ENCODE data around the gene UACA. TPM values are rescaled to one million over a fixed set of nuclear protein-coding genes. Genes with fewer than 3 reads are reported as not detected.

Gene UACA
- total RNA-seq, 1 donor from 2014 or later: 35.7 TPM

DNA sequence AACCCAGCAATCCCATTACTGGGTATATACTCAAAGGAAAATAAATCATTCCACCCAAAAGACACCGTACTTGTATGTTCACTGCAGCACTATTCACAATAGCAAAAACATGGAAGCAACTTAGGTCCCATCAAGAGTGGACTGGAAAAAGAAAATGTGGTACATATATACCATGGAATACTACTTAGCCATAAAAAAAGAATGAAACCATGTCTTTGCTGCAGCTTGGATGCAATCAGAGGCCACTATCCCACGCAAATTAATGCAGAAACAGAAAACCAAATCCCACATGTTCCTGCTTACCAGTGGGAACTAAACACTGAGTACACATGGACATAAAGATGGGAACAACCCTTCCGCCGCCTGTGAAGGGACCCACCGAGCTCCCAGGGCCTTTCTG, 34.2 kb downstream of the UACA start:
- DNase-seq (no peak), ATAC-seq (no peak)
- peaks cover 10% of the 10 kb centered on the region for H3K27me3 ChIP-seq (ENCODE audit: low read depth)
- TF ChIP-seq, protein P1, sequence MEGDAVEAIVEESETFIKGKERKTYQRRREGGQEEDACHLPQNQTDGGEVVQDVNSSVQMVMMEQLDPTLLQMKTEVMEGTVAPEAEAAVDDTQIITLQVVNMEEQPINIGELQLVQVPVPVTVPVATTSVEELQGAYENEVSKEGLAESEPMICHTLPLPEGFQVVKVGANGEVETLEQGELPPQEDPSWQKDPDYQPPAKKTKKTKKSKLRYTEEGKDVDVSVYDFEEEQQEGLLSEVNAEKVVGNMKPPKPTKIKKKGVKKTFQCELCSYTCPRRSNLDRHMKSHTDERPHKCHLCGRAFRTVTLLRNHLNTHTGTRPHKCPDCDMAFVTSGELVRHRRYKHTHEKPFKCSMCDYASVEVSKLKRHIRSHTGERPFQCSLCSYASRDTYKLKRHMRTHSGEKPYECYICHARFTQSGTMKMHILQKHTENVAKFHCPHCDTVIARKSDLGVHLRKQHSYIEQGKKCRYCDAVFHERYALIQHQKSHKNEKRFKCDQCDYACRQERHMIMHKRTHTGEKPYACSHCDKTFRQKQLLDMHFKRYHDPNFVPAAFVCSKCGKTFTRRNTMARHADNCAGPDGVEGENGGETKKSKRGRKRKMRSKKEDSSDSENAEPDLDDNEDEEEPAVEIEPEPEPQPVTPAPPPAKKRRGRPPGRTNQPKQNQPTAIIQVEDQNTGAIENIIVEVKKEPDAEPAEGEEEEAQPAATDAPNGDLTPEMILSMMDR (IDR thresholded peaks at IDR 0.05): no peak
- no peak overlapping the region for H3K4me3 ChIP-seq
- no peak overlapping the region for H3K27ac ChIP-seq
- no peaks in the 10 kb centered on the region for H3K9me3 ChIP-seq
- intact Hi-C loops (cut with DNase I): no loop called here
- no peaks in the 10 kb centered on the region for H3K36me3 ChIP-seq
- H3K4me1 ChIP-seq: peaks cover 9% of the 10 kb centered on the region

DNA sequence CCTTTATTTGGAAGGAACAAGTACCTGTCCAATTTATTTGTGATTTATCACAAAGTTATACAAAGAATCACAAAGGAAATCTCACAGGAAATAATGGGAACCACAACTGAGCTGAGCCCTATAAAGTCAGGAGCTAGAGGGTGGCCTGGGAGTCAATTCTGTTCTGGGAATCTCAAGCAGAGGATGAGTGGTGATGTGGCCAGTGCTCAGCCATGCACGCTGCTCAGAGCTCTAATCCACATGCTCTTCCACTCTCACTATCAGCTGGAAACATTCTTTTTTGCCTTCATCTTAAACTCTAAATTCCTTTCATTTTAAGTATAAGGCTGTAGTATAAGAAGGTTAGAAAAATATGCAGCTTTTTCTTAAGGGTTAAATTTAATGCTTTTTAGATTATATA, 36.6 kb downstream of the UACA start:
- DNase-seq (no peak), ATAC-seq (no peak)
- no peak overlapping the region for H3K27ac ChIP-seq
- no peaks in the 10 kb centered on the region for H3K9me3 ChIP-seq
- no peaks in the 10 kb centered on the region for H3K36me3 ChIP-seq
- intact Hi-C loops (cut with DNase I): no loop called here
- peaks cover 10% of the 10 kb centered on the region for H3K27me3 ChIP-seq (ENCODE audit: low read depth)
- TF ChIP-seq, protein P1 (IDR thresholded peaks at IDR 0.05): no peak
- peaks cover 12% of the 10 kb centered on the region for H3K4me1 ChIP-seq
- no peak overlapping the region for H3K4me3 ChIP-seq

DNA sequence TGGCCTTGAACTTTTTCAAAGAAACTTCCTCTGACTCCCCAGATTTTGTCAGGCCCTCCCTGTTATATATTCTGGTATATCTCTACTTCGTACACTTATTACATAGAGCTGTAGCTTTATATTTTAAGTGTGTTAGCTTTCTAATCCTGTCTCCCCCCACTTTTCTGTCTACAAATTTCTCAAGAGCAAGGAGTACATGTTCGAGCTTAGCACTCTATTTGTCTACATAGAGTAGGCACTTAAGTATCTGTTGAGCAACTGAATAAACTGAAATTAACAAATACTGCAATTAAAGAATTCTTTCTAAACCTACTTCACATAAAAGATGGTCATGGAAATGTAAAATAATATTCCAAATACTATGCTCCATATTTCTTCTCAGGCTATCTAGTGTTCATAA, 39.4 kb downstream of the UACA start:
- Histone ChIP-seq H3K9me3 (no peaks in the 10 kb centered on the region), H3K27ac (no peak overlapping the region), H3K36me3 (no peaks in the 10 kb centered on the region), H3K27me3 (ENCODE audit: low read depth) (peaks cover 10% of the 10 kb centered on the region), H3K4me3 (no peak overlapping the region), H3K4me1 (peaks cover 20% of the 10 kb centered on the region)
- DNase-seq: no peak
- intact Hi-C loops (cut with DNase I): no loop called here
- TF ChIP-seq, protein P1 (IDR thresholded peaks at IDR 0.05): no peak
- ATAC-seq: peak in 1 of 2 donors; percentile 57

DNA sequence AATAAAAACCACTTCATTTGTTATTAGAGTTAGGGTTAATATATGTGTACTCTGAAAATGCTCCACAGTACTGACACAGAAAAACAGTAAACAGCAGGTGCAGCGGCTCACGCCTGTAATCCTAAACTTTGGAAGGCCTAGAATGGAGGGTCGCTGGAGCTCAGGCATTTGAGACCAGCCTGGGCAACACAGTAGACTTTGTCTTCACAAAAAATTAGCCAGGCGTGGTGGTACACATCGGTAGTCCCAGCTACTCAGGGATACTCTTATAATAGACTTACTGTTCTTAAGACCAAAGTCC, 40.3 kb downstream of the UACA start:
- no peak for DNase-seq
- intact Hi-C loops (cut with DNase I): no loop called here
- H3K9me3 ChIP-seq: no peaks in the 10 kb centered on the region
- H3K27me3 ChIP-seq (ENCODE audit: low read depth): peaks cover 10% of the 10 kb centered on the region
- no peaks in the 10 kb centered on the region for H3K36me3 ChIP-seq
- TF ChIP-seq, protein P1 (IDR thresholded peaks at IDR 0.05): no peak
- H3K4me1 ChIP-seq: peaks cover 24% of the 10 kb centered on the region
- H3K4me3 ChIP-seq: no peak overlapping the region
- no peak for ATAC-seq
- H3K27ac ChIP-seq: no peak overlapping the region

DNA sequence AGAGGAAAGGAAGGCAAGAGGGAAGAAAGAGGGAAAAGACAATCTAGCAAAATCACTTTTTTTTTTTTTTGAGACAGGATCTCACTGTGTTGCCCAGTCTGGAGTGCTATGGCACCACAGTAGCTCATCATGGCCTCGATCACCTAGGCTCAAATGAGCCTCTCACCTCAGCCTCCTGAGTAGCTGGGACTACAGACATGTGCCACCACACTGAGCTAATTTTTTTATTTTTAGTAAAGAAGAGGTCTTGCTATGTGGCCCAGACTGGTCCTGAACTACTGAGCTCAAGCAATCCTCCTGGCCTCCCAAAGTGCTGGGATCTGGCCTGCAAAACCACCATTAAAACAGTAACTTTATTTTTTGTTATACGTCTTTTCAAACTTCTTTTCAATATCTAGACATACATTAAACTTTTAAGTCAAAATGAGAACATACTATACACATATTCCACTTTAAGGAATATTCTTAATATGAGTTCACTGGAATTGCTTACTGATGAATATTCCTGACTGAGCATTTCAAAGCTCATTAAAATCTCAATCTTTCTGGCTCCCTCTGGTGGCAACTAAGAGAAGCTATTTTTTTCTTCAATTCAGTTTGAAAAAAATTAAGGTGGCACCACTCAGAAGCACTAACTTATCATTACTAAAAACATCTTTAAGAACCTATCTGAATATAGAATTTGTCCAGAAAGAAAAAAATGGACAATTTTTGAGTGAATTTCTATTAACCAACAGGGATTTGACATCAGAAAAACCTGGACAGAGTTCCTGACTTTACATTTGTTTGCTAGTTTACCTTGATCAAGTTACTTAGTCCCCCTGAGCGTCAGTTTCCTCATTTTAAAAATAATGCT, 40.9 kb downstream of the UACA start:
- DNase-seq (no peak), ATAC-seq (no peak)
- Histone ChIP-seq H3K36me3 (no peaks in the 10 kb centered on the region), H3K4me1 (peaks cover 26% of the 10 kb centered on the region), H3K9me3 (no peaks in the 10 kb centered on the region), H3K27ac (no peak overlapping the region), H3K4me3 (no peak overlapping the region), H3K27me3 (ENCODE audit: low read depth) (peaks cover 10% of the 10 kb centered on the region)
- TF ChIP-seq, protein P1 (IDR thresholded peaks at IDR 0.05): peak; percentile 76
- intact Hi-C loops (cut with DNase I): no loop called here
